ENCODE data around the gene RAB11FIP4. TPM values are rescaled to one million over a fixed set of nuclear protein-coding genes. Genes with fewer than 3 reads are reported as not detected.

The RAB11FIP4 gene
- total RNA-seq, 1 experiment from 2014 or later, result 15.1 TPM

GRCh38 chr17:31513731-31514427 lies 122.4 kb downstream of the RAB11FIP4 start:
- Histone ChIP-seq H3K9me2 (ENCODE audit: insufficient read depth) (no peaks in the 10 kb centered on the region), H3K4me1 (ENCODE audit: control insufficient read depth in 1 of 2, insufficient read depth in 2 of 2, low read length in 2 of 2) (peaks cover 0 to 4% of the 10 kb centered on the region in 2 experiments; a peak in 2 of 4 replicates), H3K79me2 (ENCODE audit: insufficient read depth, low read length) (no peaks in the 10 kb centered on the region), H3K36me3 (ENCODE audit: control insufficient read depth in 1 of 2, insufficient read depth in 2 of 2, low read length in 2 of 2) (no peaks in the 10 kb centered on the region), H3K4me2 (ENCODE audit: low read length) (no peak overlapping the region), H4K20me1 (ENCODE audit: insufficient read depth) (no peaks in the 10 kb centered on the region), H3K9me3 (ENCODE audit: control insufficient read depth in 1 of 2, insufficient read depth in 1 of 2, low read depth in 1 of 2, low read length in 2 of 2) (no peaks in the 10 kb centered on the region), H3K27ac (ENCODE audit: low read depth, low read length) (no peak overlapping the region), H2AFZ (ENCODE audit: low read depth, low read length, poor library complexity, severe bottlenecking) (no peak overlapping the region), H3K27me3 (ENCODE audit: insufficient read depth, low read length) (no peaks in the 10 kb centered on the region), H3K4me3 (replicated peaks in 1 of 2; ENCODE audit: low read depth in 1 of 2, low read length in 2 of 2) (no peak overlapping the region), H3K9ac (ENCODE audit: low read length) (no peak overlapping the region)
- ChIA-PET POLR2A (no interaction called here), CTCF (no interaction called here), RAD21 (ENCODE audit: low non-redundant PET in 1 of 2, low total read pairs in 2 of 2, uncharacterized antibody in 2 of 2, unreplicated experiment in 2 of 2) (no interaction called here)
- no TSS peak for BruUV-seq (replicated peaks)
- ATAC-seq, result no peak
- no peak for TF ChIP-seq SRF (IDR thresholded peaks at IDR 0.05; ENCODE audit: low read depth)
- no peak for TF ChIP-seq POLR2A (IDR thresholded peaks at IDR 0.05; ENCODE audit: borderline replicate concordance, extremely low read depth, insufficient read depth, insufficient read length)
- no peak for TF ChIP-seq CEBPB (IDR thresholded peaks at IDR 0.05; ENCODE audit: low read depth)
- no peak for TF ChIP-seq CBX3 (IDR thresholded peaks at IDR 0.05; ENCODE audit: low read depth)
- TF ChIP-seq EGR1 (IDR thresholded peaks at IDR 0.05; ENCODE audit: low read depth), result no peak
- no peak for TF ChIP-seq TCF7L2 (IDR thresholded peaks at IDR 0.05; ENCODE audit: borderline replicate concordance, extremely low read depth, insufficient read depth, insufficient read length)
- no peak for DNase-seq (ENCODE audit: low read depth, low spot score)
- intact Hi-C loops (cut with micrococcal nuclease), result no loop called here

DNA sequence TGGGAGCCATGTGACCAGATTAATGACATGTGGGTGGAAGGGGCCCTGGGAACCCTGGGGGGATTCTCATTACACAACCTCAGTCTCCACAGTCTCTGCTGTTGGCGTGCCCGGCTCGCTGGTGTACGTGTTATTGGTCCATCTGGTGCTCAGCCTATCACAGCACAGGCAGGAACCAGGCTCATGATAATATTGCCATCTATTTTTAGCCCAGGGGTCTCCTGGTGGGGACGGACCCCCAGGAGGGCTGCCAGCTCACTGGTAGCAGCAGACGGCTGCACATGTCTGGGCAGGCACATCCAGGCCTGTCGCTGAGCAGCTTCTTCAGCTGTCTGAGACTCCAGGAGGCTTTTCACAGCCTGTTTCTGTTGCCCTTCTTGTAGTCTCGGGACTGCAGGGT lies 123.8 kb downstream of the RAB11FIP4 start:
- Histone ChIP-seq H3K27me3 (ENCODE audit: insufficient read depth, low read length) (no peaks in the 10 kb centered on the region), H3K27ac (ENCODE audit: low read depth, low read length) (no peak overlapping the region), H3K36me3 (ENCODE audit: control insufficient read depth in 1 of 2, insufficient read depth in 2 of 2, low read length in 2 of 2) (no peaks in the 10 kb centered on the region), H3K9ac (ENCODE audit: low read length) (no peak overlapping the region), H3K79me2 (ENCODE audit: insufficient read depth, low read length) (no peaks in the 10 kb centered on the region), H3K4me3 (replicated peaks in 1 of 2; ENCODE audit: low read depth in 1 of 2, low read length in 2 of 2) (no peak overlapping the region), H3K9me2 (ENCODE audit: insufficient read depth) (no peaks in the 10 kb centered on the region), H3K9me3 (ENCODE audit: control insufficient read depth in 1 of 2, insufficient read depth in 1 of 2, low read depth in 1 of 2, low read length in 2 of 2) (no peaks in the 10 kb centered on the region), H3K4me1 (ENCODE audit: control insufficient read depth in 1 of 2, insufficient read depth in 2 of 2, low read length in 2 of 2) (peaks cover 0 to 4% of the 10 kb centered on the region in 2 experiments; a peak in 1 of 4 replicates), H4K20me1 (ENCODE audit: insufficient read depth) (no peaks in the 10 kb centered on the region), H3K4me2 (ENCODE audit: low read length) (no peak overlapping the region), H2AFZ (ENCODE audit: low read depth, low read length, poor library complexity, severe bottlenecking) (no peak overlapping the region)
- no TSS peak for BruUV-seq (replicated peaks)
- DNase-seq (ENCODE audit: low read depth, low spot score) (no peak), ATAC-seq (no peak)
- intact Hi-C loops (cut with micrococcal nuclease), result no loop called here
- TF ChIP-seq EGR1 (IDR thresholded peaks at IDR 0.05; ENCODE audit: low read depth), result no peak
- no peak for TF ChIP-seq SRF (IDR thresholded peaks at IDR 0.05; ENCODE audit: low read depth)
- TF ChIP-seq, protein P1, sequence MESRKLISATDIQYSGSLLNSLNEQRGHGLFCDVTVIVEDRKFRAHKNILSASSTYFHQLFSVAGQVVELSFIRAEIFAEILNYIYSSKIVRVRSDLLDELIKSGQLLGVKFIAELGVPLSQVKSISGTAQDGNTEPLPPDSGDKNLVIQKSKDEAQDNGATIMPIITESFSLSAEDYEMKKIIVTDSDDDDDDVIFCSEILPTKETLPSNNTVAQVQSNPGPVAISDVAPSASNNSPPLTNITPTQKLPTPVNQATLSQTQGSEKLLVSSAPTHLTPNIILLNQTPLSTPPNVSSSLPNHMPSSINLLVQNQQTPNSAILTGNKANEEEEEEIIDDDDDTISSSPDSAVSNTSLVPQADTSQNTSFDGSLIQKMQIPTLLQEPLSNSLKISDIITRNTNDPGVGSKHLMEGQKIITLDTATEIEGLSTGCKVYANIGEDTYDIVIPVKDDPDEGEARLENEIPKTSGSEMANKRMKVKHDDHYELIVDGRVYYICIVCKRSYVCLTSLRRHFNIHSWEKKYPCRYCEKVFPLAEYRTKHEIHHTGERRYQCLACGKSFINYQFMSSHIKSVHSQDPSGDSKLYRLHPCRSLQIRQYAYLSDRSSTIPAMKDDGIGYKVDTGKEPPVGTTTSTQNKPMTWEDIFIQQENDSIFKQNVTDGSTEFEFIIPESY (IDR thresholded peaks at IDR 0.05; ENCODE audit: extremely low read depth, insufficient replicate concordance, low read length), result no peak
- TF ChIP-seq, protein P2, sequence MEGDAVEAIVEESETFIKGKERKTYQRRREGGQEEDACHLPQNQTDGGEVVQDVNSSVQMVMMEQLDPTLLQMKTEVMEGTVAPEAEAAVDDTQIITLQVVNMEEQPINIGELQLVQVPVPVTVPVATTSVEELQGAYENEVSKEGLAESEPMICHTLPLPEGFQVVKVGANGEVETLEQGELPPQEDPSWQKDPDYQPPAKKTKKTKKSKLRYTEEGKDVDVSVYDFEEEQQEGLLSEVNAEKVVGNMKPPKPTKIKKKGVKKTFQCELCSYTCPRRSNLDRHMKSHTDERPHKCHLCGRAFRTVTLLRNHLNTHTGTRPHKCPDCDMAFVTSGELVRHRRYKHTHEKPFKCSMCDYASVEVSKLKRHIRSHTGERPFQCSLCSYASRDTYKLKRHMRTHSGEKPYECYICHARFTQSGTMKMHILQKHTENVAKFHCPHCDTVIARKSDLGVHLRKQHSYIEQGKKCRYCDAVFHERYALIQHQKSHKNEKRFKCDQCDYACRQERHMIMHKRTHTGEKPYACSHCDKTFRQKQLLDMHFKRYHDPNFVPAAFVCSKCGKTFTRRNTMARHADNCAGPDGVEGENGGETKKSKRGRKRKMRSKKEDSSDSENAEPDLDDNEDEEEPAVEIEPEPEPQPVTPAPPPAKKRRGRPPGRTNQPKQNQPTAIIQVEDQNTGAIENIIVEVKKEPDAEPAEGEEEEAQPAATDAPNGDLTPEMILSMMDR (IDR thresholded peaks at IDR 0.05 in 2 of 3, conservative IDR thresholded peaks at IDR 0.05 in 1 of 3; ENCODE audit: borderline replicate concordance in 1 of 3, insufficient read depth in 1 of 3, low read depth in 2 of 3, low read length in 2 of 3), result no peak
- no peak for TF ChIP-seq MAX (IDR thresholded peaks at IDR 0.05)
- TF ChIP-seq ZFX (IDR thresholded peaks at IDR 0.05), result no peak
- no peak for TF ChIP-seq POLR2A (IDR thresholded peaks at IDR 0.05; ENCODE audit: borderline replicate concordance, extremely low read depth, insufficient read depth, insufficient read length)
- no peak for TF ChIP-seq ZNF274 (IDR thresholded peaks at IDR 0.05; ENCODE audit: low read depth, low read length)
- TF ChIP-seq JUND (IDR thresholded peaks at IDR 0.05), result no peak
- no peak for TF ChIP-seq POLR2AphosphoS5 (IDR thresholded peaks at IDR 0.05; ENCODE audit: low read depth, low read length)
- RAD21 ChIA-PET (ENCODE audit: low non-redundant PET in 1 of 2, low total read pairs in 2 of 2, uncharacterized antibody in 2 of 2, unreplicated experiment in 2 of 2), result no interaction called here
- CTCF ChIA-PET, result interaction anchor here (1.5 kb wide), 1 partner anchor 78 kb away, joined by 5 read pairs; no protein-coding TSS in a partner anchor
- POLR2A ChIA-PET, result interaction anchor here (1.1 kb wide), 1 partner anchor 27 kb away, joined by 3 read pairs; no protein-coding TSS in a partner anchor

All from HCT116 (cell line).